OCI-LY1 (cell line): ENCODE data around the gene LARP4.

Experiments used
- EZH2 ChIP-seq: fragments of 200-600 bp; sonication (generic), shearing (Covaris generic); IDR thresholded peaks from 2 replicates; pipeline ENCODE4 v1.8.0; 2017; ENCODE audit warnings: borderline replicate concordance, mixed run types, mild to moderate bottlenecking, antibody characterized with exemption, low read length, moderate library complexity, mixed read lengths
- TF ChIP-seq, protein P1 (sequence below): fragments of 200-600 bp; sonication (generic), shearing (Covaris generic); IDR thresholded peaks from 2 replicates; pipeline ENCODE4 v1.5.1; 2017; ENCODE audit warnings: mild to moderate bottlenecking, antibody characterized with exemption, low read length, moderate library complexity, mixed read lengths

DNA sequence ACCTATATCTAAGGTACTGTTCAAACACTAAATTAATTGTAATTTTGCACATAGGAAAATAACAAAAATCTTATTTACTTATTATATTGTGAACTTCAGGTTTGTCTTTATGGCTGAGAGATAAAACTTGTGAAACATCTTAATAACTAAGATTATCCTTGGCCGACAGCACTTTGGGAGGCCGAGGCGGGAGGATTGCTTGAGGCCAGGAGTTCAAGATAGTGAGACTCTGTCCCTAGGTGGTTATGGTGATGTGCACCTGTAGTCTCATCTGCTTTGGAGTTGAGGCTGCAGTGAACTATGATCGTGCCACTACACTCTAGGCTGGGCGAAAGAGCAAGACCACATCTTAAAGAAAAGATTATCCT, 126.7 kb downstream of the LARP4 start:
- TF ChIP-seq, protein P1, sequence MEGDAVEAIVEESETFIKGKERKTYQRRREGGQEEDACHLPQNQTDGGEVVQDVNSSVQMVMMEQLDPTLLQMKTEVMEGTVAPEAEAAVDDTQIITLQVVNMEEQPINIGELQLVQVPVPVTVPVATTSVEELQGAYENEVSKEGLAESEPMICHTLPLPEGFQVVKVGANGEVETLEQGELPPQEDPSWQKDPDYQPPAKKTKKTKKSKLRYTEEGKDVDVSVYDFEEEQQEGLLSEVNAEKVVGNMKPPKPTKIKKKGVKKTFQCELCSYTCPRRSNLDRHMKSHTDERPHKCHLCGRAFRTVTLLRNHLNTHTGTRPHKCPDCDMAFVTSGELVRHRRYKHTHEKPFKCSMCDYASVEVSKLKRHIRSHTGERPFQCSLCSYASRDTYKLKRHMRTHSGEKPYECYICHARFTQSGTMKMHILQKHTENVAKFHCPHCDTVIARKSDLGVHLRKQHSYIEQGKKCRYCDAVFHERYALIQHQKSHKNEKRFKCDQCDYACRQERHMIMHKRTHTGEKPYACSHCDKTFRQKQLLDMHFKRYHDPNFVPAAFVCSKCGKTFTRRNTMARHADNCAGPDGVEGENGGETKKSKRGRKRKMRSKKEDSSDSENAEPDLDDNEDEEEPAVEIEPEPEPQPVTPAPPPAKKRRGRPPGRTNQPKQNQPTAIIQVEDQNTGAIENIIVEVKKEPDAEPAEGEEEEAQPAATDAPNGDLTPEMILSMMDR: no peak
- TF ChIP-seq EZH2: no peak
